Natural killer cell (primary cell): ENCODE measurements around the gene KCNJ8. TPM values are rescaled to one million over a fixed set of nuclear protein-coding genes. Genes with fewer than 3 reads are reported as not detected.

Experiments
- ATAC-seq, 3 donors: fragments of 150-1000 bp in 2 of 3; fragments of 200-7000 bp in 1 of 3; cut with Tn5 transposase; 1 replicate in 1 of 3; 2 replicates in 2 of 3; pipeline ENCODE4 v1.10.0; 2021; ENCODE audit warnings: mild to moderate bottlenecking in 2 of 3, moderate library complexity in 2 of 3
- DNase-seq, 2 donors: peaks; one replicate each; pipeline versions ENCODE4 v3.0.0 to v3.0.0-alpha.2; 2013 to 2021; ENCODE audit warnings: mixed read lengths in 1 of 2
- H3K27ac ChIP-seq: one replicate; pipeline ENCODE4 v1.5.1; 2013; ENCODE audit warnings: mild to moderate bottlenecking, low read length
- H3K27me3 ChIP-seq: one replicate; pipeline ENCODE4 v1.6.1; 2013; ENCODE audit warnings: low read length; ENCODE audit not compliant: control insufficient read depth, insufficient read depth
- H3K36me3 ChIP-seq: one replicate; pipeline ENCODE4 v1.6.1; 2013; ENCODE audit warnings: low read length; ENCODE audit not compliant: control insufficient read depth, insufficient read depth
- H3K4me1 ChIP-seq: one replicate; pipeline ENCODE4 v1.6.1; 2013; ENCODE audit warnings: low read length; ENCODE audit not compliant: control insufficient read depth, insufficient read depth
- H3K4me3 ChIP-seq: one replicate; pipeline ENCODE4 v1.5.1; 2013; ENCODE audit warnings: low read length
- H3K9me3 ChIP-seq: one replicate; pipeline ENCODE4 v1.6.1; 2013; ENCODE audit warnings: low read length; ENCODE audit not compliant: control insufficient read depth, insufficient read depth
- H3K27ac Mint-ChIP-seq, 2 donors: one replicate each; pipeline ENCODE4 v1.8.0; 2022; ENCODE audit warnings: mild to moderate bottlenecking in 2 of 2, mixed read lengths in 2 of 2, moderate library complexity in 1 of 2
- H3K27me3 Mint-ChIP-seq, 2 donors: one replicate each; pipeline ENCODE4 v1.8.0; 2022; ENCODE audit warnings: low read depth in 2 of 2, mixed read lengths in 2 of 2
- H3K36me3 Mint-ChIP-seq: one replicate; pipeline ENCODE4 v1.8.0; 2022; ENCODE audit warnings: mixed read lengths
- H3K4me1 Mint-ChIP-seq, 2 donors: one replicate each; pipeline ENCODE4 v1.8.0; 2022; ENCODE audit warnings: mixed read lengths in 2 of 2
- H3K4me3 Mint-ChIP-seq: one replicate; pipeline ENCODE4 v1.8.0; 2022; ENCODE audit warnings: mild to moderate bottlenecking, moderate library complexity, mixed read lengths
- H3K9me3 Mint-ChIP-seq, 2 donors: one replicate each; pipeline ENCODE4 v1.8.0; 2022; ENCODE audit warnings: mixed read lengths in 2 of 2
- WGBS: methylation state at CpG from one replicate; pipeline ENCODE4 v1.1.7; 2013; ENCODE audit warnings: missing lambda C conversion rate; ENCODE audit not compliant: insufficient coverage; 5-methylcytosine and 5-hydroxymethylcytosine counted together
- intact Hi-C: fragments of 100-400 bp; cut with micrococcal nuclease; formaldehyde crosslinking; loops from one replicate; pipeline ENCODE4 v1.14.2; 2022
- total RNA-seq, 4 donors: library from RNA; stranded (reverse); fragments of 120-200 nt in 1 of 4; gene quantifications; one replicate each; pipeline versions ENCODE4 v1.2.3 to v1.2.4, GENCODE V29; 2013 to 2022
- TF ChIP-seq, protein P1 (sequence below): fragments of 200-600 bp; IDR thresholded peaks from one replicate; pipeline ENCODE4 v1.8.0; 2022; ENCODE audit warnings: antibody characterized with exemption

The KCNJ8 gene
- total RNA-seq, 3 donors from 2014 or later (not counting 1 experiment from before 2014, with no cell fraction given) = not detected

DNA sequence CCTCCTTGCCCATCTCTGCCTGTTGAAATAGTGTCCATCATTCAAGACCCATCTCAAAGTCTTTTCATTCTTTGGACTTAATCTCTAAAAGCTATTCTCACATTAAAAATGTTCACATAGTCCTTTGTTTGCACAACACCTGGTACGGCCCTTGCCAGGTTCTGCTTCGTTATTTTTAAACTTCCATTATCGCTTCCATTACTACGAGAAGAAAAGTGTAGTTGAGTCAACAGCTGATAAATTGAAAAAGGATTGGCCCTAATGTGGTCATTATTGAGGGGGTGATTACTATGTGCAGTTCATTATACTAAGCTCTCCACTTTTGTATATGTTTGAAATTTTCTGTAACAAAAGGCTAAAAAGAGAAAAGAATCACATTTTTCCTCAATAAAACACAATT, 17.8 kb downstream of the KCNJ8 start:
- no peaks in the 10 kb centered on the region for H3K4me1 Mint-ChIP-seq
- intact Hi-C loops = no loop called here
- no peaks in the 10 kb centered on the region for H3K4me1 ChIP-seq
- WGBS = 97% methylated on average over 4 of the region's 4 CpGs
- peaks cover 2 to 5% of the 10 kb centered on the region in 2 donors for H3K9me3 Mint-ChIP-seq
- ATAC-seq = no peak
- no peaks in the 10 kb centered on the region for H3K36me3 ChIP-seq
- DNase-seq = no peak
- H3K9me3 ChIP-seq = no peaks in the 10 kb centered on the region
- no peak overlapping the region for H3K27ac ChIP-seq
- H3K4me3 ChIP-seq = no peak overlapping the region
- H3K27ac Mint-ChIP-seq = no peak overlapping the region
- no peaks in the 10 kb centered on the region for H3K27me3 Mint-ChIP-seq
- H3K27me3 ChIP-seq = no peaks in the 10 kb centered on the region
- H3K36me3 Mint-ChIP-seq = no peaks in the 10 kb centered on the region
- TF ChIP-seq, protein P1, sequence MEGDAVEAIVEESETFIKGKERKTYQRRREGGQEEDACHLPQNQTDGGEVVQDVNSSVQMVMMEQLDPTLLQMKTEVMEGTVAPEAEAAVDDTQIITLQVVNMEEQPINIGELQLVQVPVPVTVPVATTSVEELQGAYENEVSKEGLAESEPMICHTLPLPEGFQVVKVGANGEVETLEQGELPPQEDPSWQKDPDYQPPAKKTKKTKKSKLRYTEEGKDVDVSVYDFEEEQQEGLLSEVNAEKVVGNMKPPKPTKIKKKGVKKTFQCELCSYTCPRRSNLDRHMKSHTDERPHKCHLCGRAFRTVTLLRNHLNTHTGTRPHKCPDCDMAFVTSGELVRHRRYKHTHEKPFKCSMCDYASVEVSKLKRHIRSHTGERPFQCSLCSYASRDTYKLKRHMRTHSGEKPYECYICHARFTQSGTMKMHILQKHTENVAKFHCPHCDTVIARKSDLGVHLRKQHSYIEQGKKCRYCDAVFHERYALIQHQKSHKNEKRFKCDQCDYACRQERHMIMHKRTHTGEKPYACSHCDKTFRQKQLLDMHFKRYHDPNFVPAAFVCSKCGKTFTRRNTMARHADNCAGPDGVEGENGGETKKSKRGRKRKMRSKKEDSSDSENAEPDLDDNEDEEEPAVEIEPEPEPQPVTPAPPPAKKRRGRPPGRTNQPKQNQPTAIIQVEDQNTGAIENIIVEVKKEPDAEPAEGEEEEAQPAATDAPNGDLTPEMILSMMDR = no peak
- H3K4me3 Mint-ChIP-seq = no peak overlapping the region

DNA sequence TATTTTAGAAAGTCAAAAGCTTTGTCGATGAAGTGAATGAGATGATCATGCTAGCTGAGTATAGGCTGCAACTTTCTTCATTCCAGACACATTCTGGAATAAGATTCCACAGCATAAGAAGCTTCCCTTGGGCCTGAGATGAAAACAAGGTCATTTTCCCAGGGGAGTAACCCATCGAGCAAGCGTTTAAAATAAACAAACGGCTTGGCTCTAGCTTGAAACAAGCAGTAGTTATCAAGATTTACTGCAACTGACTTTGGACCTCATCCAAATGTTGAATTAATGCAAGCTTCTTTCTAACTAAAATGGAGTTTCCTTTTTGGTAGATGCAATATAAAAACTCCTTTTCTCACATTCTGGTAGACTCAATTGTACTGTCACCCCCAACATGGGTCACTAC, 23.0 kb downstream of the KCNJ8 start:
- no peak overlapping the region for H3K27ac Mint-ChIP-seq
- WGBS = 50% methylated on average over 4 of the region's 4 CpGs
- no peaks in the 10 kb centered on the region for H3K27me3 Mint-ChIP-seq
- DNase-seq = no peak
- peaks cover 5 to 6% of the 10 kb centered on the region in 2 donors for H3K9me3 Mint-ChIP-seq
- H3K4me3 ChIP-seq = no peak overlapping the region
- H3K27ac ChIP-seq = no peak overlapping the region
- no peaks in the 10 kb centered on the region for H3K9me3 ChIP-seq
- ATAC-seq = no peak
- H3K4me1 ChIP-seq = no peaks in the 10 kb centered on the region
- no peak overlapping the region for H3K4me3 Mint-ChIP-seq
- TF ChIP-seq, protein P1 = no peak
- no peaks in the 10 kb centered on the region for H3K4me1 Mint-ChIP-seq
- no peaks in the 10 kb centered on the region for H3K36me3 ChIP-seq
- intact Hi-C loops = no loop called here
- no peaks in the 10 kb centered on the region for H3K27me3 ChIP-seq
- H3K36me3 Mint-ChIP-seq = no peaks in the 10 kb centered on the region

DNA sequence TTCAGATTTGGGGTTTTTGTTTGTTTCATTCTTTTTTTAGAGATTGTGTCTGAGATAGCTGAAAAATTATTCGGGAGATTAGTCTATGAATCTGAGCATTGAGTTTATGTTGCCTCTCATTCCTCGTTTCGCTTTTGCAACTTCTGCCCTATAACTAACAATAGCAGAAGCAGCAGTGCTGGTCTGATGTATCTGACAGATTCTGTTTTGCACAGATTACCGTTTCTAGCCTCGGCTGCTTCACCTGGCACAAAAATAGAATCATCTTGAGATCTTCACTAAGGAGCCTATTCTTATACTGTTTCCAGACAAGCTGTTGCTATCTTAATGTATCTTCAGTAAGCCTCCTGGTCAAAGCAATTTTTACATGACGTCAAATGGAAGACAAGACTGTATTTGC, 29.2 kb downstream of the KCNJ8 start:
- H3K36me3 Mint-ChIP-seq = peaks cover 6% of the 10 kb centered on the region
- no peaks in the 10 kb centered on the region for H3K27me3 Mint-ChIP-seq
- H3K27ac Mint-ChIP-seq = no peak overlapping the region
- H3K4me3 Mint-ChIP-seq = no peak overlapping the region
- TF ChIP-seq, protein P1 = no peak
- no peak overlapping the region for H3K4me3 ChIP-seq
- H3K27ac ChIP-seq = no peak overlapping the region
- H3K27me3 ChIP-seq = no peaks in the 10 kb centered on the region
- ATAC-seq = no peak
- intact Hi-C loops = no loop called here
- 81% methylated on average over 6 of the region's 6 CpGs for WGBS
- H3K36me3 ChIP-seq = no peaks in the 10 kb centered on the region
- no peaks in the 10 kb centered on the region for H3K9me3 ChIP-seq
- no peaks in the 10 kb centered on the region for H3K4me1 ChIP-seq
- peaks cover 14 to 15% of the 10 kb centered on the region in 2 donors for H3K9me3 Mint-ChIP-seq
- no peak for DNase-seq
- H3K4me1 Mint-ChIP-seq = no peaks in the 10 kb centered on the region

DNA sequence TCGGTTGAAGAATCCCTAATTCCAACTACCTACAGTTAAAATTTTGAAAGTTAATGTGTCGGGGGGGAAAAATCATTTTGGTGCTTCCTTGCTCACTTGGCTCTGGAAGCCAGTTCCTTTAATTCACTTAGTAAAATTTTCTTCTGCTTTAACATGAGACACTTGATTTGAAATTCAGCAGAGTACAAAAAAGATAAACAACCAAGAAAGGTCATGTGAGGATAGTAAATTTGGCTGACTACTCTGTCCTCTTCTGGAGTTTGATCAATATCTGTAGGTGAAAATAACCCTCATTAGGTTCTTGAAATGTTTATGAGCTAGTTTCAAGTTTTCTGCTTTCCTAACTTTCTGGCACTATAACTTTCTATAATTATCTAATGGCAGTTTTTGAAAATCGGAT, 43.4 kb downstream of the KCNJ8 start:
- no peaks in the 10 kb centered on the region for H3K4me1 Mint-ChIP-seq
- H3K4me3 ChIP-seq = no peak overlapping the region
- no peaks in the 10 kb centered on the region for H3K36me3 ChIP-seq
- DNase-seq = no peak
- ATAC-seq = no peak
- intact Hi-C loops = no loop called here
- peaks cover 3 to 6% of the 10 kb centered on the region in 2 donors for H3K9me3 Mint-ChIP-seq
- H3K9me3 ChIP-seq = no peaks in the 10 kb centered on the region
- H3K4me1 ChIP-seq = no peaks in the 10 kb centered on the region
- WGBS = no CpG with 5 or more reads among the region's 3 CpGs
- H3K27me3 ChIP-seq = no peaks in the 10 kb centered on the region
- peaks cover 5% of the 10 kb centered on the region for H3K36me3 Mint-ChIP-seq
- no peak overlapping the region for H3K27ac ChIP-seq
- peaks cover 0 to 5% of the 10 kb centered on the region in 2 donors for H3K27me3 Mint-ChIP-seq
- H3K4me3 Mint-ChIP-seq = no peak overlapping the region
- TF ChIP-seq, protein P1 = no peak
- H3K27ac Mint-ChIP-seq = no peak overlapping the region
